Measurements from ENCODE around the gene KCTD3. TPM values are rescaled to one million over a fixed set of nuclear protein-coding genes. Genes with fewer than 3 reads are reported as not detected.

Gene KCTD3
- total RNA-seq, 6 experiments from 2014 or later: 33.0 to 43.5 (median 39.3) TPM

DNA sequence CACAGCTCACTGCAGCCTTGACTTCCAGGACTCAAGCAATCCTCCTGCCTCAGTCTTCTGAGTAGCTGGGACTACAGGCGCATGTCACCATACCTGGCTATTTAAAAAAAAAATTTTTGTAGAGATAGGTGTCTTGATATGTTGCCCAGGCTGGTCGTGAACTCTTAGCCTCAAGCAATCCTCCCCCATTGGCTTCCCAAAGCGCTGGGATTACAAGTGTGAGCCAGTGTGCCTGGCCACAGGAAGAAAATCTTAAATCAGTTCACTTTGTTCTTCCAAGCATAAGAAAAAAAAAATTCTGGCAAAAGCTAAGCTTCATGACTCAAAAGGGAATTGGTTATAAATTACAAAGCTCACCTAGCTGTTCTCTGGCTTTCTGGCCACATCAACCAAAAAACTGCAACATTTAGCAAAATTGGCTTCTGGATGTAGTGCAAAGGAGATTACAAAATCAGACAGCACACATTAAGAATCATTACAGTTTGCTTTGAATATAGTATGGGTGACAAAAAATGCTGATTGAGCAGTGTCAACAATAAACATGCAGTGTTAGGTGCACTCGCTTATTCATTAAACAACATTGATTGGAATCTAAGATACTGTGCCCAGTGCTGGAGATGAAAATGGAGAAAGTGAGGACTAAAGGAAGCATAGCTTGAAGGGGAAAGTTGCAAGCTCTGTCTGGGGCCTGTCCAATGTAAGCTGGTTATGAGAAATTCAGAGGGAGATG, 76.7 kb downstream of the KCTD3 start:
- TF ChIP-seq, protein P1, sequence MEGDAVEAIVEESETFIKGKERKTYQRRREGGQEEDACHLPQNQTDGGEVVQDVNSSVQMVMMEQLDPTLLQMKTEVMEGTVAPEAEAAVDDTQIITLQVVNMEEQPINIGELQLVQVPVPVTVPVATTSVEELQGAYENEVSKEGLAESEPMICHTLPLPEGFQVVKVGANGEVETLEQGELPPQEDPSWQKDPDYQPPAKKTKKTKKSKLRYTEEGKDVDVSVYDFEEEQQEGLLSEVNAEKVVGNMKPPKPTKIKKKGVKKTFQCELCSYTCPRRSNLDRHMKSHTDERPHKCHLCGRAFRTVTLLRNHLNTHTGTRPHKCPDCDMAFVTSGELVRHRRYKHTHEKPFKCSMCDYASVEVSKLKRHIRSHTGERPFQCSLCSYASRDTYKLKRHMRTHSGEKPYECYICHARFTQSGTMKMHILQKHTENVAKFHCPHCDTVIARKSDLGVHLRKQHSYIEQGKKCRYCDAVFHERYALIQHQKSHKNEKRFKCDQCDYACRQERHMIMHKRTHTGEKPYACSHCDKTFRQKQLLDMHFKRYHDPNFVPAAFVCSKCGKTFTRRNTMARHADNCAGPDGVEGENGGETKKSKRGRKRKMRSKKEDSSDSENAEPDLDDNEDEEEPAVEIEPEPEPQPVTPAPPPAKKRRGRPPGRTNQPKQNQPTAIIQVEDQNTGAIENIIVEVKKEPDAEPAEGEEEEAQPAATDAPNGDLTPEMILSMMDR (IDR thresholded peaks at IDR 0.05): no peak
- TF ChIP-seq POLR2A (IDR thresholded peaks at IDR 0.05): no peak
- DNase-seq (peak in 1 of 3 donors; percentile 77), ATAC-seq (peak; percentile 50 to 69 (median 52))
- no peaks in the 10 kb centered on the region for H3K9me3 ChIP-seq
- intact Hi-C loops (cut with DNase I): no loop called here
- peaks cover 0 to 76% (median 32%) of the 10 kb centered on the region in 4 donors for H3K4me1 ChIP-seq
- WGBS (ENCODE audit: insufficient coverage, low coverage, low lambda C conversion rate, missing lambda C conversion rate): 23% methylated on average over 4 of the region's 4 CpGs
- no peak overlapping the region for H3K4me3 ChIP-seq
- H3K27ac ChIP-seq: peak overlapping the region; percentile 8 to 67 (median 37)
- no peaks in the 10 kb centered on the region for H3K27me3 ChIP-seq
- H3K36me3 ChIP-seq: no peaks in the 10 kb centered on the region

DNA sequence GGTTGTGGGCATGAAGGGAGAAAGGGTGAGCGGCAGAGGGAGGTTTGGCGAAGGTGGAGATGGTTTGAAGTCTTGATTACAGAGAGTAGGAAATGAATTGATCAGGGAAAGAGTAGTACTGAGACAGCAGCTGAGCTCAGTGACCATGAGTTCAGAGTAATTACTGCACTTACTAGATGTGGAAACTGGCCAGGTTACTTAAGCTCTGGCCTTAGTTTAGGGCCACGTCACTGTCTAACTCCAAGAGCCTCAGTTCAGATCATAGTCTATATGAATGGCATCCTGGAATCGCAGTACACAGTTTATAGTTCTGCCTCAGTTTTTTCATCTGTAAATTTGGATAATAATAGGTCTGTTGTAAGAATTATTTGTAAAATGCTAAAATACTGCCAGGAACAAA, 78.1 kb downstream of the KCTD3 start:
- peak overlapping the region in 2 of 3 donors; percentile 37 to 67 for H3K27ac ChIP-seq
- WGBS (ENCODE audit: insufficient coverage, low coverage, low lambda C conversion rate, missing lambda C conversion rate): 25% methylated on average over 4 of the region's 4 CpGs
- H3K27me3 ChIP-seq: no peaks in the 10 kb centered on the region
- no peaks in the 10 kb centered on the region for H3K36me3 ChIP-seq
- ATAC-seq (peak; percentile 51 to 75 (median 62)), DNase-seq (no peak)
- H3K4me1 ChIP-seq: peaks cover 0 to 62% (median 26%) of the 10 kb centered on the region in 4 donors
- no peaks in the 10 kb centered on the region for H3K9me3 ChIP-seq
- H3K4me3 ChIP-seq: no peak overlapping the region
- TF ChIP-seq POLR2A (IDR thresholded peaks at IDR 0.05): no peak
- TF ChIP-seq, protein P1 (IDR thresholded peaks at IDR 0.05): no peak
- intact Hi-C loops (cut with DNase I): no loop called here

DNA sequence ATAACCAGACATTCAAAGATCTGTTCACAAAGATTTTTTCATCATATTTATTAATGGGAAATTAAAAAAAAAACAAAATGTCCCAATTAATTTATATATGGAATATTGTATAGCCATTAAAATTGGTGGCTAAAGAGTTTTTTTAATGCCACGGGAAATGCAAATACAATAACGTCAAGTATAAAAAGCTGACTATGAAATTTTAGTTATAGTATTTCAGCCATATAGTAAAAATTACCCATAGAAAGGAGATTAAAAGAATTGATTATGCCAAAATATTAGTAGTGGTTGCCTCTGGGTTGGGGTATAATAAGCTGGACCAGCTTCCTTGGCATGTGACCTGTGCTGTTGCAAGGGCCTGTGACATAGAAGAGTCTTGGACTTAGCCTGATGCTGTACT, 78.8 kb downstream of the KCTD3 start:
- no peak for ATAC-seq
- WGBS (ENCODE audit: insufficient coverage, low coverage, low lambda C conversion rate, missing lambda C conversion rate): 85% methylated on average over 2 of the region's 2 CpGs

DNA sequence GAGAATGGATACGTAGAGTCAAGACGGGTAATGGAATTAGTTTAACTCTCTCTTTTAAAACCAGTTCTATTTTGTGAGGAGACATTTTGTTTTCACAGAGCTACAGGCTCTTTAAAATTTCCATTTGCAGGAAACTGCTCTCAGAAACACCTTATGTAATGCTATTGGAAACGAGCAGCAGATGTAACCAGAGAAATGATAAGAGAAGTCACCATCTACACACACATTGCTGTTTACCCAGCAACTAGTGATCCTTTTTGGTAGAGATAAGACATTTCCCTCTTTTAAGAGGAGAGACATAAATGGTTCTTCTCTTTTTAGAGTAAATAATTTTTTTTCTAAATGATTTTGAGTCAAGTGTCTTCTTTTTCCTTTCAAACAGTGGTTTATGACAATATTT, 80.6 kb downstream of the KCTD3 start:
- no peaks in the 10 kb centered on the region for H3K27me3 ChIP-seq
- intact Hi-C loops (cut with DNase I): no loop called here
- TF ChIP-seq, protein P1 (IDR thresholded peaks at IDR 0.05): no peak
- ATAC-seq (peak; percentile 39 to 62 (median 44)), DNase-seq (no peak)
- H3K36me3 ChIP-seq: no peaks in the 10 kb centered on the region
- H3K9me3 ChIP-seq: no peaks in the 10 kb centered on the region
- peaks cover 0 to 55% (median 17%) of the 10 kb centered on the region in 4 donors for H3K4me1 ChIP-seq
- H3K27ac ChIP-seq: peak overlapping the region in 2 of 3 donors; percentile 56 to 60
- 30% methylated on average over 3 of the region's 3 CpGs for WGBS (ENCODE audit: insufficient coverage, low coverage, low lambda C conversion rate, missing lambda C conversion rate)
- H3K4me3 ChIP-seq: no peak overlapping the region

More for the DNA sequence above, 78.8 kb downstream of the KCTD3 start:
- Histone ChIP-seq H3K27me3 (no peaks in the 10 kb centered on the region), H3K36me3 (no peaks in the 10 kb centered on the region), H3K9me3 (no peaks in the 10 kb centered on the region), H3K4me3 (no peak overlapping the region), H3K4me1 (peaks cover 0 to 66% (median 24%) of the 10 kb centered on the region in 4 donors), H3K27ac (peak overlapping the region in 2 of 3 donors; percentile 11 to 37)
- intact Hi-C loops (cut with DNase I): no loop called here
- DNase-seq: no peak
- TF ChIP-seq, protein P1 (IDR thresholded peaks at IDR 0.05): no peak

Measured in right lobe of liver (tissue), 6 donors.